Measurements from ENCODE around the gene HEATR3.

The HEATR3 gene

DNA sequence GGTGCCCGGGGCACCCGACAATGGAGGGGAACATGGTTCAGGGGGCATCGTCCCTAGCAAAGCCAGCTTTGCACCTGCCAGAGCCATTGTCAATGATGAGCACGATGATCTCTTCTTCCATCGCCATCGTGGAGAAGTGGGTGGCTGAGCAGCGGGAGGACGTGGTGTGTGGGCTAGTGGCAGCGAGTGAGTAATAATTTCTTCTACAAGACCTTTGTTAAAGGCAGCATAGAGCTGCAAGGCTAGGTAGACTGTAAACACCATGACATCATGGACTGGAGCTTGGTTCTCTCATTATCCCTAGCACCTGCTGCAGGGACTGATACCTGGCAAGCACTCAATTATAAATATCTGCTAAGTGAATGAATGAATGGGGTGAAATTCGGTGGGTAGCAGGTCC, 6.7 kb upstream of the HEATR3 start:
- DNase-seq: no peak

DNA sequence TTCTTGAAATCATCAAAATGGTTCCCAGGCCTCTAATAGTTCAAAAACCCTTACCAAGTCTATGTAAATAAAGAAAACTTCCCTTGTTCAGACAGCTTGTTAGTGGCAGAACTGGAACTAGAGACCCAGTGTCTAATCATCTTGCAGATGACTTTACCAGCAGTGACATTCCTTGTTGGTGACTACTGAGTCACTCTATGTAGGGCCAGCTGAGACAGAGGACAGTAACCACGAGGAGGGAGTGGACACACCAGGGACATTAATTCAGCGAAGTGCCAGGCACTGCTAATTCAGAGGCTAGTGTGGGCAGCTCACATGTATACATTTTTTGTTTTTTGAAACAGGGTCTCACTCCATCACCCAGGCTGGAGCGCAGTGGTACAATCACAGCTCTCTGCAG, 6.1 kb upstream of the HEATR3 start:
- no peak for DNase-seq

DNA sequence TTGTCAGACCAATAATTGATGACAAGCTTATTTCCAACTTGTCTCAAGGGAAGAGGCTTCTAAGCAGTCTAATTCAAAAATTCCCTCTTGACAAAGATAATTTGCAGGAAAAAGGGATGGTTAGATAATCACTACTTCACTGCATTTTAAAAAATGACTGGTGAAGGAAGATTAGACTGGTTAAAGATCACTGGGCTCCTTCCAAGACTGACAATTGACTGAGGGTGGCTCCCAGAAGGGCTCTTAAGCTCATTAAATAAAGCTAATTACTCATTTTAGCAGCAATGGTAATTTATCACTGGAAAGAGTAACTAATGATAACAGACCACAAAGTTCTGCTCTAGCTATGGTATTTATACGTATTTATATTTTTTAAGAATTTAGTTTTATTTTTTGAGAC, 4.4 kb upstream of the HEATR3 start:
- DNase-seq: no peak

DNA sequence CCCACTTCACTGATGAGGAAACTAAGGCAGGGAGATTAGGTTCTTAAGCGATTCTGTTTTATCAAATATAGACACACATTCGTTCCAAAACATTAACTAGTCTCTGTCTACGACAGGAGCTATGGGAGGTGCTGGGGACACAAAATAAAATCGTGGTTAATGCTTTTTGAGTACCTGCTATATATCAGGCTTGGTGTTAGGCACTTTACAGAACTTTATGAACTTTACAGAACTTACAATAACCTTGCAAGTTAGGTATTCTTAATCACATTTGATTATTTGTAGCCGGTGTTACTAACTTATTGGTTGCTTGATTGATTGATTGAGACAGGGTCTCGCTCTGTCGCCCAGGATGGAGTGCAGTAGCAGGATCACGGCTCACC, 538 bp upstream of the HEATR3 start:
- DNase-seq: no peak

DNA sequence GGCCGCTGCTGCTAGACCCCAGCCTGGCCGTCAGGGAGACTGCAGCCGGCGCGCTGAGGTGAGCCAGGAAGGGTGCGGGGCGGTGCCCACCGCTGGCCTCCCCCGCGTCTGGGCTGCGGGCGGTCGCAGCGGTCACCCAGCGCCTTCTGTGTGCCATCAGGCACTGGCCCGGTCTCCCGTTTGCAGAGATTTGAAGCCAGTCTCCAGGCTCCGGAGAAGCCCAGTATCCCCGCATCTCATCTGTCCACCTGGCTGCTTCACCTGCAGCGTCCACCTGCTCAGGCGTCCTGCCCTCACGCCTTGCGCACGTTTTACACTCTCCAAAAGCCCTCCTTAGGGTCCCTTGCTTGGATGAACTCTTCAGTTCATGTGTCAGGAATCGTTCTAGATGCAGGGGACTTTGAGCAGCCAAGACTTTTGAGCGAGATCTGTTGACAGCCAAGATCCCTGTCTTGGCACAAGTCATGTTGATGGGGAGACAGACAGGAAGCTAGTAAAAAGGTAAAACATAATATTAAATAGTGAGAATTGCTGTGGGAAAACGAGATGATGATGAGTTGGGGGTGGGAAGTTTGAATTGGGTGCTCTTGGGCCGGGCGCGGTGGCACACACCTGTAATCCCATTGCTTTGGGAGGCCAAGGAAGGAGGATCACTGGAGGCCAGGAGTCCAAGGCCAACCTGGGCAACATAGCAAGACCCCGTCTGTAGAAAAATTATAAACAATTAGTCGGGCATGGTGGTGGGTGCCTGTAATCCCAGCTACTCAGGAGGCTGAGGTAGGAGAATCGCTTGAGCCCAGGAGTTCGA, 916 bp downstream of the HEATR3 start:
- no peak for DNase-seq

DNA sequence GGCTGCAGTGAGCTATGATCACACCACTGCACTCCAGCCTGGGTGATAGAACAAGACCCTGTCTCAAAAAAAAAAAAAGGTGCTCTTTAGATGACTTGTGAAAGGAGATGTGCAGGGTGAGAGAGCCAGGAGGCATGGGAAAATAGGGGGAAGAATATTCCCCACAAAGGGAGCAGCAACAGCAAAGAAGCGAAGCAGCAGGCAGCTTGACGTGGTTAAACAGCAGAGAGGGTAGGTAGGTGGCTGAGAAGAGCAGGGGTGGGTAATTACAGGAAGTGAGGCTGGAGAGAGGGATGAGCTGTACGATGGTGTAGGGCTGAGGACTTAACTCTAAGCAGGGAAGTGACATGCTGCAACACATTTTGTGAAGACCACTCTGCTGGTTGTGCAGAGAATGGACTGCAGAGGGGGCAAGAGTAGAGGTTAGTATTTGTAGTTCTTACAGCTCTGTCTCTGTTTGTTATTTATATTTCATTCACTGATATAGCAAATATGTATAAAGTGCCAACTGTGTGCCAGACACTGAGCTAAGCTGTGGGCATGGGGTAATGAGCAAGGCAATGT, 1.6 kb downstream of the HEATR3 start:
- peak in 1 of 2 experiments; percentile 0 for DNase-seq

DNA sequence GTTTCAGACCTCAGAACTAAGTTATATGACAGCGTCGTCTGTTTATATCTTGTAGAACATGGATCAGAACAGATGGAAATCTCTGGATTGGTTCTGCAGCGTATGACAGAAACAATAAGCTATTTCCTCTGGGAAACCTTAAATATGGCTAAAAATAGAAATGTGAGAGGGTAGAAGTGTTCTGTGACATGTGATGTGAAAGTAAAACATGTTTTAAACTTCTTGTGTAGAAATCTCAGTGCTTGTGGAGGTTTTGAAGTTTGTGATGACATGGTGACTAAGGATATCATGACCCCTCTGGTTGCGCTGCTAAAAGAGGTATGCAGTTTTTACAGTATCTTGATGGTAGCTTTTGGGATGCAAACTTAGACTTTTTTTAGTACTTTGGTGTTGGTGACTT, 2.8 kb downstream of the HEATR3 start:
- DNase-seq: no peak

DNA sequence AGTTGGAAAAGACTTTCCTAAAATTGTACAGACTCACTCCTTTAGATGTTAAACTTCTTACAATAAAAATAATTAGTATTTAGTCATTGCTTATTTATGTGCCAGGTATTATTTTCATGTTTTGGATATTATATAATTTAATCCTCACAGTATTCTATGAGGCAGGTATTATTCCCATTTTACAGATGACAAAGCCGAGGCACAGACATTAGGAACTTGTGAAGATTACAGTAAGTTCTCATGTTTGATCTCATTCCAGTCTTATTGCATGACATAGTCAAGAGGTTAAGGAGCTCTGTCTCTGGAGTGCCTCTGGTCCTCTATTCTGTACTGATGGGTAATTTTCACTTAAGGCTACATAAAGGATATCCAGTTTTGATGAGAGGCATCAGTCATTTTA, 3.3 kb downstream of the HEATR3 start:
- no peak for DNase-seq

DNA sequence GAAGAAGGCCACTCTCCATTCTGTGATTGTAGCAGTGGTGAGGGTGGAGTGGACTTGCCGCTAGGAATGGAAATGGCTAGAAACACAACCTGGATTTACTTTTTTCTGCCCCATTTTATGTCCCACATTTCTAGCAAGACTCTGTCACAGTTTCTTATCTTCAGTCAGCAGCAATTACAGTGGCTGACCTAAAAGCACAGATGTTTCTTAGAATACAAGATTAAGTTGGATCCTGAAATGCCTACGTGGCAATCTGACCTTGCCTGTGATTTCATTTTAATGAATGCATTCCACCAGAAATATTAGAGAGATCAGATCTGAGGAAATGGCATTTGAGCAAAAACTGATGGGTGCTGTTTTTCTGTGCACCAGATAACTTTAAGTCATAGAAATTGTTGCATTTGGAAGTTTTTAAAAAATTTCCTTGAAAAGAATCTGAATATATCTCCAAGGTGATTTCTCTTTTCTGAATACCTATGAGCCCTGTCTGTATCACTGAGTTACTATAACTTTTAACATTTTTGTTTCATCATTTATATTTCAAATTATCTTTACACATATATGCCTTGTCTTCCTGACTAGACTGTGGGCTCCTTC, 5.4 kb downstream of the HEATR3 start:
- DNase-seq: no peak

DNA sequence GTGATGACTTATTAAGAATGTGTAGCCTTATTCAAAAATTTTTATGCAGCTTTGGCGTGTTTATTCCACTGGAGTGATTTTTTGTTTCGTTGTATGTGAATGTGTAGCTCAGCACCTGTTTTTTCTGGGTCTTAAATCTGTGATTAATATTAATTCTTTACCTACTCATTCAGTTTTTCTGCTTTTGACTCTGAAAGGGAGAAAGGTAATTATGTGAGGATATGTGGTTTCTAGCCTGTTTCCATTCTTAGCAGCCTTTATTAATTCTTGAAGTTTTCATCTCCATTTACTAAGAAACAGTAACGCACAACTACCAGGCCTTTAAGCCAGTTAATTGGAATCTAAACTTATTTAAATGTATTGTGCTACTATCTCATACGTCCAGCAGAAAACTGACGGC, 7.0 kb downstream of the HEATR3 start:
- DNase-seq: no peak

DNA sequence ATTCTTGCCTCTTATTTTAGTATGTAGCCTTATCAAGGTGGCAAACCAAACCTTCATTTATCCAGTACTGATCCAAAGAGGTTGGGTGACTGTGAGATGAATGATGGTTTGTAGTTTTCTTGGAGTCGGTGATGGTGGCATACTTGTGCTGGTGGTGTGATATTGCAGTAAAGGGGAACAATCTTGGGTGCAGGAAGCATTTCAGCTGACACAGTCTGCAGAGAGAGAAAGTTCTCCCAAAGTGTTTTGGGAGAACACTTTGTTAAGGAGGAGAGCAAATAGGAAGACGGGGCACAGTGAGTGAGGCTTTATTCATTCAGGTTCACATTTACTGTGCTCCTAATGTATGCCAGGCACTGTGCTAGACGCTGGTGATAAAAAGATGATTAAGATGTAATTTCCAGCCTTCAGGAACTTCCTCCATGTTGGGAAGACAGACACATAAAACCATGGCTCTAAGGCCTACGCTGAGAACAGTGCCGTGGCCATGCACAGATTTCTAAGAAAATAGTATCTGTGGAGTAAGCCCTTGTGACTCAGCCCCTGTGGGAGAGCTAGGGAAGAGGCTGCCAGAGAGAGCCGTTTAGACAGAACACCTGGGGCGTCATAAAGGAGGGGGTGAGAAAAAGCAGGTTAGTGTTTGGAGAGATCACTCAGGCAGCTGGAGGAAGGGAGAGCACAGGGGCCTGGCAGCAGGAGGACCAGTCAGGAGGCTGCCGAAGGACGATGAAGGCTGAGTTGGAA, 13.8 kb downstream of the HEATR3 start:
- no peak for DNase-seq

DNA sequence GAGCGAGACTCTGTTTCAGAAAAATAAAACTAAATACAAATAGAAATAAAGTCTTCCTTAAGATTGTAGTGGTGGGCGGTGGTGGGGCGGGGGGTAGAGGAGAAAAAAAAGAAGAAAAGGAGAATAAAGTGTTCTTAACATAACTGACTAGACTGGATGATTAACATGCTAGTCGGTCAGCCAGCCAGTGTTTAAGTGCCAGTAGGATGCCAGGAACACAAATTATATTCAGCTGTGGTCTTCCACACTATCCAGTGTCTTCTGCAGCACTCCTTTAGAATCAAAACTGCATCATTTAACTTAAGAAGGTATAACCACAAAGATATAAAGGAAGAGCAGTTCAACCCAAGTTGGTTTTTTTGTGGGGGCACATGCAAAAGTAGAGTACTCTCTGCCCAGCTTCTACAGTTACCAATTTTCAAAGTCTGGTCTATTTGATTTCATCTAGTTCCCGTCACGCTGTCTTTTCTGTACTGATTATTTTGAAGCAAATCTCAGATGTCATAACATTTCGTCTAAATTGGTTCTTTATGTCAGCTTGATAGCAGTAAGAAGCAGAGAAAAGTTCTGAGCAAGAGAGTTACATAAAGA, 15.8 kb downstream of the HEATR3 start:
- DNase-seq: no peak

DNA sequence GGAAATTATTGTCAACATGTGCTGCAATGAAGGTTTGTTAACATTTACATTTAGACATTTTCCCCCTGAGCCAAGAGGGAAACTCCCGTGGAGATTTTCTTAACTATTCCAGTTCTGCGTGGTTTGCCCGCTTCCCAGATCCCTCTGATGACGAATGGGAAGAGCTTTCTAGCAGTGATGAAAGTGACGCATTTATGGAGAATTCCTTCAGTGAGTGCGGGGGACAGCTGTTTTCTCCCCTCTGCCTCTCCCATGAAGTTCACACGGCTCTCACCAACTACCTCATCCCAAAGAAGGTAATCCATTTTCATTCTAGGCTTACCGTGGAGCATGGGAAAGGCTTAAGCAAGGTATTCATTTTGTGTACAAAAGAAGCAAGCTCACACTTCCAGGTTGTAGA, 18.2 kb downstream of the HEATR3 start:
- DNase-seq: no peak

DNA sequence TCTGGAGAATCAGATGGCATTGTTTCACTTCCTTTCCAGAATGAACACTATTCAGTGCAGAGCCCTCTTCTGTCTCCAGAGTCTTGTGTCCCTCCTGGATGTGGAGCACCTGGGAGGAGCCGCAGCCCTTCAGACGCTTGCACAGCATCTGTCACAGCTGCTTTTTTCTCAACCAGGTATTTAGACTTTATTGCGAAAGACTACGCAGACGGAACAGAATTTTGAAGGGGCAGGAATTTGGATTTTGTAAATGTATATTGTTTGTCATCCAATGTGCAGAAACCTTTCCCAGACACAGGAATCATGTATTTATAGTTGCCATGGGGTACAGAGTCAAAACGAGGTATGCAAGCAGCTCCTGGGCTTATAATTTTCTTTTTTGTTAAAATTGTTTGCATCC, 20.4 kb downstream of the HEATR3 start:
- no peak for DNase-seq

DNA sequence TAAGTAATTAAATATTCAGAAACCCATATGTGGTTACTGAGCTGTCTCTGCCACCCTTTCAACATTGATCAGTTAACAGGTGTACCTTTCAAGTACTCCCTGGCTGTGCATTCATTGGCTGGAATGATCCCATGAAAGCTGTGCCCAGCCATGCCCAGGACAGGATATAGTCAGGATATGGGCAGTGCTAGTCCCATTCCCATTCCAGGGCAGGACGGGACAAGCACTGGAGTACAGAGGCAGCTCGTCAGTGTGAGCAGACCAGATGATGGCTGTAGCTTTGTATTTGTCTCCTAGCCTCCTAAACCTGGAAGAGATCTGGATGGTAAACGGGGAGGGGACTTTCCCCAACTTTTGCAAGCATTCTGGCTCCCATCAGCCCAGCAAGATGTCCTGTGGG, 22.5 kb downstream of the HEATR3 start:
- DNase-seq: no peak

DNA sequence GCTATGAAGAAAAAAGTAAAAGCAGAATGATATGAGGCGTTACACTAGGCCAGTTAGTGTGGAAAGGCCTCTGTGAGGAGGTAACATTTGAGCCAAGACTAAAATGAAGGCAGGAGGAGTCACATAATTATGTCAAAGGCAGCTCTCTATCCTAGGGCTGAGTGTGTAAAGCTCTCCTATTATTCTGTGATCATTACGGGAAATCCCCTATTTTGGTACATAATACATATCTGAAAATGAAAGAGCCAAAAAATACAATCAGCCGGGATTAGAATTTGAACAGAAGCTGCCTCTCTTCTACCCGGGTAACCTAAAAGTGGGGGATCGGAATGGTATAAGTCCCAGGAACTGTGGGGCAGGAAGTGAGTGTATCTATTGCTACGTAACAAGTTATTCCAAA, 27.1 kb downstream of the HEATR3 start:
- no peak for DNase-seq

DNA sequence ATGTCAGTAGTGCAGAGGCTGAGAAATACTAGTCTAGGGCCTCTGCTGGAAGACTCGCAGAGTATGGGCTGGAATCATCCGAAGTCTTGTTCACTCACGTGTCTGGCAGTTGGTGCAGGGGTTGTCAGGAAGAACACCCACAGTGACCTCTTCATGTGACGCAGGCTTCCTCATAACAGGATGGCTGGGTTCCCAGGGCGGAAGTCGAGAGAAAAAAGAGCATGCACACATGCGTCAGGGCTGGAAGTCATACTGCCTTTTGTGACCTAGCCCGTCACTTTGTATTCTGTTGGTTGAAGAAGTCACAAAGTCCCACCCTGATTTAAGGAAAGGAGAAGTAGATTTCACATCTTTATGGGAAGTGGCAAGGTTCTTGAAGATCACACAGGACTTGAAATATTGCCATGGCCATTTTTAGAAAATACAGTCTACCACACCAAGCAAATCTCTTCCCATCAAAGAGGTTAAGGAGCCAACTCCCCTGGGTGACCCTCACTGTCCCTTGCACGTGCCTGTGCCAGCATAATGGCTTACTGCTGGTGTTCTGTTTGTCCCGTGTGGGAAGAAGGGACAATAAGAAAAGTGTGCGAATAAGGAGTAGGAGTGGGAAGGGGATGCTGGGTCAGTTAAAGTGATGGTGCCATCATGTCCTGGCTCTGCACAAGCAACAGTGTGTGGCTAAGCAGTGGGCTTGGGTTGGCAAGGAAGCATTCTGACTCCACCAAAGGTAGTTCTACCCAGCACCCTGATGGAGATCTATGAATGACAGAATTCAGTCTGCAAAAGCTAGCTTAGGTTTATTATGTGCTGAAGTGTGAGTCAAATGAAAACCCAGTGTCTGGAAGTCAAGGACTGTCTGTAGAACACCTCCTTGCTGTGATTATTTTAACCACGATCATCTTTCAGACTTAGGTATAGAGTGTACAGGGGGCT, 28.1 kb downstream of the HEATR3 start:
- DNase-seq: no peak

DNA sequence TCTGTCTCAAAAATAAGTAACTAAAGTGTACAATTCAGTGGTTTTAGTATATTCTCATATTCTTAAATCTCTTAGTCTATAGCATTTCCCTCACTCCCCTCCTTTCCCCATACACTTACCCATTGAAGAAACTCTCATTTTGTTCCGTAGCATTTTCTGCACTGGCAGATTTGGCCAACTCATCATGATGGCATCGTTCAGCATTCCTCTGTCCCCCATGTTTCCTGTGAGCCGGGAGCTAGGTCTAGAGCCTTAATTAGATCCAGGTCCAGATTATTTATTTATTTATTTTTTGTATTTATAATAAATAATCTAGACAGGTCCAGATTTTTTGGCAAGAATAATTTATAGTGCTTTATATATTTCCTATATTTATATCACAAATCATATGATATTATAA, 31.0 kb downstream of the HEATR3 start:
- DNase-seq: no peak

DNA sequence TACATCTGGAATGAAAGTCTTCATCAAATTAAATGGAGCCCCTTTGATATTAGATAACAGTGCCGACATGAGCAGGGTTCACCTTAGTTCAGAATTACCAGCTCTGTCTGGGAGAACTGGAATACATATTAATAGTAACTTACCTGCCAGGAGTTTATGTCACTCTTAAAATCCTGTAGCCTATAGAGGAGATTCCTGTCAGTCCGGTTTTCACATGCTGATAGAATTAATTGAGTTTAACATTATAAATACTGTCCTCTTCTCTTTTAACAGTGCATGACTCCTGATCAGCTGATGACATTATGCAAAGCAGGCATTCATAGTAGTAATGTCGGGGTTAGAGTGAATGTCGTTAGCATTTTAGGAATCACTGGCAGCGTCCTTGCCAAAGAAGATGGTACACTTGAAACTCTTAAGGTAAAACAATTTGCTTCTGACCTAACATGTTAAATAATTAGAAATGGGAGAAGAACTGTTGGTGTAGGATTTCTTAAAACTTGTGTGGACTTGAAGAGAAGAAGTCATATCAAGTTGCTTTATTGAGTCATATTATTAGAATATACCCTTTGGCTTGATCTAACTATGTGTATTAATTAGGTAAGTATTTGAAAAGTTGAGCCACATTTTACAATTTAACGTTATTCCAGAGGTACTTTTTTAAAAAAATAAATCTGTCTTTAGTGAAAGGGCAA, 34.3 kb downstream of the HEATR3 start:
- no peak for DNase-seq

DNA sequence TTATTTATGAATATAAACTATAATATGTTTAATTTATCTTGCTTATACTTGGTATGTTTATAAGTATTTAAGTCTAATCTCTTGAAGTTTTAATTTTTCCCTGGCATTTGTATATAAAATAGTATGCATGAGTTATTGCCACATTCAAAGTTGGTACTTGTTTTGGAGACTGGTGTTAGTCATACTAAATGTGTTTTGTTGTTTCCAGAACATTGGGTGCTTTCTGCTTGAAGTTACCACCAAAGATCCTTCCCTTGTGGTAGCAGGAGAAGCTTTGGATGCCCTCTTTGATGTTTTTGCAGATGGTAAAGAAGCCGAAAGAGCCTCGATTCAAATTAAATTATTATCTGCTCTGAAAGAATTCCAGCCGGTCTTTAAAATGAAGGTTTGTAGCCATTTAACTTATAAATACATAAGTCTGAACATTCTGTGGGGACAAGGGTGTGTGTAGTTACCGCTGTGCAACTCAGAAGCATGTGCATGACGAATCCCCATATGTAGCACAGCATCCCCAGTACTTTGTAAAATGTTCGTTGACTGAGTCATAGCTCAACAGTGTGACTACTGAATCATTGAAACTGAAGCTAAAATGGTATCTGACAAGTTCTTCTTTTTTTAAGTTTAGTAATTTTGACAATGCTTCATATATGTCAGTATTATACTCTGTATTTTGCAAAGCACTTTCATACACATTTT, 36.4 kb downstream of the HEATR3 start:
- no peak for DNase-seq

DNA sequence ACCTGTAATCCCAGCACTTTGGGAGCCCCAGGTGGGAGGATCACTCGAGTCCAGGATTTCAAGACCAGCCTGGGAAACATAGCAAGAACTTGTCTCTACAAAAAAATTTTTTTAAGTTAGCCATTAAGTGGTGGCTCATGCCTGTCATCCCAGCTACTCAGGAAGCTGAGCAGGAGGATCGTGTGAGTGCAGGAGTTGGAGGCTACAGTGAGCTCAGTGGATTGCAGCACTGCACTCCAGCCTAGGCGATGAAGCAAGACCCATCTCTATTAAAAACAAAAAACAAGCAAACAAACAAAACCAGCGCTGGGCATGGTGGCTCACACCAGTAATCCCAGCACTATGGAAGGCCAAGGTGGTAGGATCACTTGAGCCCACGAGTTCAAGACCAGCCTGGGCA, 38.0 kb downstream of the HEATR3 start:
- no peak for DNase-seq

Data from NCI-H446 (cell line).